Large intestine (tissue), 3 donors: ENCODE results near the gene POU2AF1. TPM values are rescaled to one million over a fixed set of nuclear protein-coding genes. Genes with fewer than 3 reads are reported as not detected.

ENCODE experiments used
- DNase-seq, 2 donors: peaks; one replicate each; pipeline versions ENCODE4 v3.0.0 to v3.0.0-alpha.2; 2013
- H3K27ac ChIP-seq: one replicate; pipeline ENCODE4 v1.5.1; 2013; ENCODE audit warnings: low read length
- H3K27me3 ChIP-seq: 2 replicates; pipeline ENCODE4 v1.6.1; 2013; ENCODE audit warnings: low read length; ENCODE audit not compliant: control insufficient read depth, insufficient read depth
- H3K36me3 ChIP-seq: 2 replicates; pipeline ENCODE4 v1.6.1; 2013; ENCODE audit warnings: low read length; ENCODE audit not compliant: control insufficient read depth, insufficient read depth
- H3K4me1 ChIP-seq: one replicate; pipeline ENCODE4 v1.6.1; 2013; ENCODE audit warnings: low read length; ENCODE audit not compliant: control insufficient read depth, insufficient read depth
- H3K4me3 ChIP-seq: one replicate; pipeline ENCODE4 v1.5.1; 2013; ENCODE audit warnings: low read length
- H3K9me3 ChIP-seq: one replicate; pipeline ENCODE4 v1.6.1; 2013; ENCODE audit warnings: mild to moderate bottlenecking, low read depth, low read length, moderate library complexity; ENCODE audit not compliant: control insufficient read depth
- WGBS: methylation state at CpG from one replicate; pipeline ENCODE4 v1.1.5; 2013; ENCODE audit warnings: low lambda C conversion rate; ENCODE audit not compliant: insufficient coverage; 5-methylcytosine and 5-hydroxymethylcytosine counted together
- polyA plus RNA-seq: library from polyadenylated mRNA; unstranded; fragments of 120-200 nt; gene quantifications from one replicate; pipeline ENCODE4 v1.2.1, GENCODE V29; 2013

The POU2AF1 gene
- polyA plus RNA-seq, 1 donor: 1.2 TPM

DNA sequence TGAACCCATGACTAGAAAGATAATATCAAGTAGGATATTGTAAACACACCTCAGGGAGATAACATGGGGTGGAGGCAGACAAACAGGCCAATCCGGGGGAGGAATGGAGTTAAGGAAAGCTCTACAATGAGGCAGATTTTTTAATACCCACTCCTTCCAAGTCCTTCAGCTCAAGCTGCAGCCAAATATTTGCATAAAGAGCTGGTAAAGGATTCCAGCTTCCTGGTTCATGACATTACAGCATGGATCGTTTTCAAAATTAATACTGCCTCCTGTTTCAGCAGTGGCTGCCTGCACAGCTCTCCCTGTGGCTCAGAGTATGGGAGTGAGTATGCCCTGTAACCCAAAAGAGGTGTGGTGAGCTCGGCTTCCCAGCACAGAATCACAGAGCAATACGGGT is 75.6 kb downstream of the POU2AF1 start:
- no peaks in the 10 kb centered on the region for H3K36me3 ChIP-seq
- peaks cover 38% of the 10 kb centered on the region for H3K4me1 ChIP-seq
- no peaks in the 10 kb centered on the region for H3K9me3 ChIP-seq
- peak overlapping the region; percentile 44 for H3K27ac ChIP-seq
- no peak overlapping the region for H3K4me3 ChIP-seq
- no peaks in the 10 kb centered on the region for H3K27me3 ChIP-seq
- peak in 1 of 2 donors; percentile 71 for DNase-seq
- 0% methylated on average over 1 of the region's 4 CpGs for WGBS

DNA sequence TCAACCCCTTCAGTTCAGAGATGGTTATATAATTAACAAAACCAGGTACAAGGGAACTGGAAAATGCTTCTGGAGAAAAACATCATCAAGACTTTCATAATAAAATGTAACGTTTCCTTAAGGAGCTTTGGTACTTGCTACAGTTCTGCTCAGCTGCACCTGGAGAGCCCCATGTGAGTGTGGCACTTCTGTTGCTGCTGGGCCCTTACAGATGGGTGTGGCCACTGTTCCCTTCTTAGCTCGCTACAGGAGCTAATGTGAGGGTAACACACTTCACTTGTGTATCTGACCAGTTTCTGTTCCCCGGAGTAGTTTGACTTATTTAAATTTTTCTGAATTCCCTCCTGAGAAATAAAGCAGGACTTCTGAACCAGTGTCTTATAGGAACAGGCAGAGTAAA is 76.8 kb downstream of the POU2AF1 start:
- Histone ChIP-seq H3K4me1 (peaks cover 31% of the 10 kb centered on the region), H3K4me3 (no peak overlapping the region), H3K27me3 (no peaks in the 10 kb centered on the region), H3K9me3 (no peaks in the 10 kb centered on the region), H3K36me3 (no peaks in the 10 kb centered on the region), H3K27ac (no peak overlapping the region)
- 0% methylated on average over 1 of the region's 3 CpGs for WGBS
- peak in 1 of 2 donors; percentile 64 for DNase-seq

Other genes with a start within 250 kb of the POU2AF1 start
- gene POU2AF2, start 133.6 kb downstream of the POU2AF1 start, polyA plus RNA-seq: 0.49 TPM
- gene POU2AF3, start 80.7 kb downstream of the POU2AF1 start, polyA plus RNA-seq: 17.2 TPM
- gene BTG4, start 133.1 kb upstream of the POU2AF1 start, polyA plus RNA-seq: not detected
- 0.01 TPM for gene HOATZ, start 135.5 kb upstream of the POU2AF1 start, polyA plus RNA-seq
- 5.4 TPM for gene LAYN, start 161.4 kb upstream of the POU2AF1 start, polyA plus RNA-seq
- gene SIK2, start 223.2 kb upstream of the POU2AF1 start, polyA plus RNA-seq: 21.6 TPM